HG02981 (cell line): Measurements from ENCODE around the gene KIAA0930.

Experiments used
- ATAC-seq: cut with Tn5 transposase; IDR thresholded peaks from one replicate; pipeline ENCODE4 v1.9.1; 2021; ENCODE audit warnings: mild to moderate bottlenecking, moderate library complexity; ENCODE audit not compliant: unreplicated experiment

KIAA0930 gene

GRCh38 chr22:45181240-45181639 is 59.5 kb downstream of the KIAA0930 start:
- no peak for ATAC-seq

- ATAC-seq: no peak
These were observed 60.5 kb downstream of the KIAA0930 start for GRCh38 chr22:45180146-45180679.

GRCh38 chr22:45179276-45180049 is 61.2 kb downstream of the KIAA0930 start:
- no peak for ATAC-seq

GRCh38 chr22:45172881-45173585 is 67.7 kb downstream of the KIAA0930 start:
- no peak for ATAC-seq

GRCh38 chr22:45171830-45172229 is 68.9 kb downstream of the KIAA0930 start:
- no peak for ATAC-seq

GRCh38 chr22:45169591-45170466 is 70.9 kb downstream of the KIAA0930 start:
- ATAC-seq: no peak

- no peak for ATAC-seq
These were observed 73.8 kb downstream of the KIAA0930 start for GRCh38 chr22:45166932-45167331.

GRCh38 chr22:45164270-45165088 is 76.2 kb downstream of the KIAA0930 start:
- ATAC-seq: peak; percentile 26

- peak; percentile 71 for ATAC-seq
These were observed 77.0 kb downstream of the KIAA0930 start, which contains the start of gene NUP50 for GRCh38 chr22:45163451-45164269. Gene NUP50, plus strand, starts transcription at chr22:45163925. Its CDS starts 4,253 bp downstream, at chr22:45168178.

- peak; percentile 4 for ATAC-seq
These were observed 77.6 kb downstream of the KIAA0930 start for GRCh38 chr22:45163099-45163450.

GRCh38 chr22:45162531-45162930 is 78.2 kb downstream of the KIAA0930 start:
- ATAC-seq: no peak

GRCh38 chr22:45159652-45160462 is 80.8 kb downstream of the KIAA0930 start:
- ATAC-seq: no peak

- no peak for ATAC-seq
These were observed 82.8 kb downstream of the KIAA0930 start for GRCh38 chr22:45157907-45158306.

- no peak for ATAC-seq
These were observed 85.4 kb downstream of the KIAA0930 start for GRCh38 chr22:45155050-45155840.

GRCh38 chr22:45154383-45154782 is 86.3 kb downstream of the KIAA0930 start:
- no peak for ATAC-seq

GRCh38 chr22:45151503-45151902 is 89.2 kb downstream of the KIAA0930 start:
- no peak for ATAC-seq

GRCh38 chr22:45150139-45150538 is 90.6 kb downstream of the KIAA0930 start:
- no peak for ATAC-seq

GRCh38 chr22:45149671-45150070 is 91.0 kb downstream of the KIAA0930 start:
- ATAC-seq: no peak
